Cerebellar cortex (tissue), 1 donor: ENCODE data around the gene FBLN5.
"Not testable (repeated sequence)": the region's sequence is repeated elsewhere in the genome, so short reads cannot be mapped to it uniquely, and the experiment has no call there.

Experiments used
- DNase-seq: peaks from one replicate; pipeline ENCODE4 v3.0.0-alpha.2; 2015; ENCODE audit warnings: low spot score

FBLN5 gene

DNA sequence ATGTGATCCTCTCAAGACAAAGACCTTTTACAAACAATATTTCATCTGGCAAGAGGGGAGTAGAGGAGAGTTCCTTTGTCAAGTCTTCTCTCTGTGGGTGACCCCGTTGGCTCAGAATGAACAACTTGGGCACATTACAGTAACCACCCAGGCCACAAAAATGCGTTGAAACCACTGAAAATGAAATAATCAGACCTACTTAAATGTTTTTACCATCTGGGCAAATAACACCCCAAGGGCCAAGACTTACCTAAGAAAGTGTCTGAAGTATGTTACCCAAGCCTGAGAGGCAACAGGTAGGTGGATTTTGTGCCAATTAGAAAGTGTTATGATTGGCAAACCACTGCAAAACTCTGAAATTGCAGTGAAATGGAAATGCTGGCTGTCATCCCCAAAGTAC lies 81.4 kb downstream of the FBLN5 start:
- DNase-seq, result no peak

DNA sequence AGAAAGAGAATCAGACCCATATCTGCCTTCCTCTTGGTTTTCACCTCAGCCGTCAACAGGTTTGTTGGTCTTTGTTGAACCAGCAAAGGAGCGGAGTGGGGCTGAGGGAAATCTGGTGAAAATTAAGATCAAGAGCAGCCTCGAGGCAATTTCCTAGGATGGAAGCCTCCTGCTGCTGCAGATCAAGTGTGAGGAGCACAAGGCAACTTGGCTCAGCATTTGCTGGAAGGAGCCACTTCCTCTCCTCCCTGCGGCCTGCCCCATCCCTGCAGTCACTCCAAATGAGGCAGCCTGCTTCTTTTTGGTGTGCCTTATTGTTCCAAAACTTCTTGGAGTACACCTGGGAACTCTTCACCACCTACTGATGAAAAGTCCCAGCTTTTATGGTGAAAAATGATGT lies 85.1 kb downstream of the FBLN5 start:
- DNase-seq, result no peak

DNA sequence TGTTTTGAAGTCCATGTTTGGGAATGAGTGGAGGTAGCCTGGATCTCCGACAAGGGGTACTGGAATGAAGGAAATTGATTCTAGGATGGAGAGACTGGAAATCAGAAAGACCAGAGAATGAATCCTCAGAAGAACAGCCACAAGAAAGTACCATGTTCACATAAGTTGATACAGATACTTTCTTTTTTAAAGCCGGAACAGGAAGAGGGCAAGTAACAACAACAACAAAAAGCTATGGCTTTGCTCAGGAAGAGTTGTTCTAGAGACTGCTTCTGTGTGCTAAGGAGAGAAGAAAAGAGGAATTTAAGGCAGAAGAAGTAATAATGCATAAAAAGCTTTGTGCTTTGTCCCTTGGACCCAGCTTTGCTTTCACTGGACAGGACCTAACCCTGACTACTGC lies 86.4 kb downstream of the FBLN5 start:
- DNase-seq, result no peak

DNA sequence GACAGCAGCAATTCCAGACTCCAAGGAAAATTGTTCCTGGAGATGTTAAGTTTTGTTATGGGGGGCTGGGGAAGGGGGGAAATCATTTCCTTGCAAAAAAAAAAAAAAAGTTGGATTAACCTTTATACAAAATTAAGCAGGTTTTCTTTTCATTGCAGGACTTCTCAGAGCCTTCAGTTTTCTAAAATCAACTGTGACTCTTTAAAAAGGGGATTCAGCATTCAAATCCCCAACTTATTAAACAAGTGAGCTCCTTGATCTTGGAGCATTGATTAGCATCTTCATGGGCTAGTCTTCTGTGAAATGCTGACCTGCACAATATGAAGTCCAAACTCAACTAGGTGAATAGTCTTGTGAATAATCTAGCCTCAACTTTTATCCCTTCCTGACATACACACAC lies 87.3 kb downstream of the FBLN5 start:
- DNase-seq, result no peak

DNA sequence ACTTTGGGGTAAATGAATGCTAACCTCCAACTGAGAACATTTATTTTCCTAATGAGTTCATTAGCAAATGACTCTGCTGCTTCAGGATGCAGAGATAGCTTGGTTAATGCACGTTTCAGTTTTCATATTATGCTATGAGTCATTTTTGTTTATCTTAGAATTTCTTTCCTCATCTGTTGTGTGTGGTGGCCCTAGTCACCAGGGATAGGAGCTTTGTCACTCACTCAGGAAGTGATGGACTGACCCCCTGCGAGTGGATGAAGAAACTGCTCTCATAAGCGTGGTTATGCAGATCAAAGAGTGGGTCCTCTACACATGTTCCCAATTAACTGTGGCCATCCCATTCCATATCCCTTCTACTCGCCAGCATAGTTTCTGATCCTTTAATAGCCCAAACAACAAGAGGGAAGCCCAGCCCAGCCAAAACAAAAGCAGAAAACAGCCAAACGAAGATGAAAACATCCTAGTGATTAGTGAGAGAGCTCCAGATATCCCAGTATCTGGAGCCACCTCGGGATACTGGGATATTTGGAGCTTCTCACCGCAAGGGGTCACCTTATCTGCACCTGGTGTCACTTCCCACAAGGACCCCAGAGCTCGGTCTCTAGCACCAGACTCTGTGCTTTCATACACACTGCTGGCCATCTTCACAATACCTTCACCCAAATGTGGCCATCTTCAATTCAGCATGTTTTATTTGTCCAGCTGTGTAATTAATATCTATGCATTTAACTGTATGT lies 88.8 kb downstream of the FBLN5 start:
- no peak for DNase-seq

DNA sequence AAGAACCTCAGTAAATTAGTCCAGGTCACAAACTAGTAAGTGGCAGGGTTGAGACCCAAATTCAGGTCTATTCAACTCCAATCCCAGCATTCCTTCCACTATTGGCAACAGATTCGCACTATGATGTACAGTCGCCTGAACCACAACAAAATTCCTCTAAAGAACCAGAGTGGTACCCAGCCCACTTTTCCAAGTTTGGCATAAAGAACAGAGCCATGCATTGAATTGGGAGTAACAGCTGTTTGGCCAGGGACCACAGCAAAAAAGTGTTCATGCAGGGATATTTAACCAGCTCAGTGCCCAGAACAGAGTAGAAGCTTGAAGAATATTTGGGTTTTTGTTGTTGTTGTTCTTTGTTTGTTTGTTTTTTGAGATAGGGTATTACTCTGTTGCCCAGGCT lies 89.9 kb downstream of the FBLN5 start:
- no peak for DNase-seq

DNA sequence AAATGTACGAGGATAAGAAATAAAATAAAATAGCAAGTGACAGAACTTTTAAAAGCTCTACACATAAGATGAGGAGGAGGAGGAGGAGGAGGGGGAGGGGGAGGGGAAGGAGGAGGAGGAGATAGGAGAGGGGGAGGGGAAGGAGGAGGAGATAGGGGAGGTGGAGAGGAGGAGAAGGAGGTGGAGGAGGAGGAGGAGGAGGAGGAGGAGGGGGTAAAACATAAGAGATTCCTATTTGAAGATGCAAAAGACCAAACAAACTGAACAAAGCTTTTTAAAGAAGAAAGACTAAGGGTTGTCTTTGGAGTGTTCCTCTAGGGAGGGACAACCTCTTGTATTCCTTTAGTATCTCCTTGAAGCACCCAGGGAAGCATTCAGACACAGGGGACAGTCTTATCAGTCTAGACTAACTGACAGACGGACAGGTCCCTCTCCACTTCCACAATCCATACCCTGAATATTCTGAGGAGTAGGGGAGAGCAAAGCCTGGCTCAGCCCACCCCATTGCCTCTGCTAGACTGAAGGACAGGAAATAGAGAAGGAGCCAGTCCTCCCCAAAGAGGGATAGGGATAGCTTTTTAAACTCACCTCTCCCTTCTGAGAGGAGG lies 93.1 kb downstream of the FBLN5 start:
- no peak for DNase-seq

DNA sequence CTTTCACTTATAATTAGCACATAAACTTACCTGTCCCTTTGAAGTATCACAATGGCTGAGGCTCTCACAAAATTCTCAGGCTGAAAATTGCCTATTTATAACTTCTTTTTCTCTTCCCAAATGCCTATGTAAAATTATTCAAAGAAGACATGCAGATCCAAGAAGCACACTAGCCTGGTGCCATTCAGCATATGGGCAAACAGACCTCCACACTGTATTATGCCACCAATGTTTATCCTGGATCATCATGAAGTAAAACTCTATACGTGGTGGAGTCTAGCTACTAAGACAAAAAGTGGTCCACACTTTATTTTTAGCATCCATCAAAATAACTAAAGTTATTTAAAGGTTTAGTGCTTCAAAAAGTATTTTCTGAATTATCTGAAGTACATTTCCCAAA lies 95.9 kb downstream of the FBLN5 start:
- DNase-seq, result no peak

DNA sequence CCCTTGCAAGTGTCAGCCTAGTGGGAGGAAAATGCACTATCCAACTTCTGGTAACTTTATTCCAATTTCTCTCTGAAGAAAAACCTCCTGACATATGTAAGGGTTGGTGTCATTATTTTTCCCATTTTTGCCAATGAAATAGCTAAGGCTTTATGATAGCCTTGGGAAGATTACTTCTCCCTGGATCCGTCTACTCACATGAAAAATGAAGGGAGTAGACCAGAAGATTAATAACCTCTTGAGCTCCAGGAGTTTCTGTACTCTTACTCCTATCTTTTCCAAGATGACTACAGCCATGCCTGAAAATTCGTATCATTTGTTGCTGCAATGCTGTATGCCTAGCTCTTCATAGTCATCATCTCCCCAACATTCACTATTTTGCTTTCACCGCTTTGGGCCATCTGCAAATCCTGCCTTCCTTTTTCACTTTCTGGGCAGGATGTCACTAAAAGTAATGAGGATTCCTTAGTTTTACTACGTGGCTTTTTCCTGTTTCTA lies 98.9 kb downstream of the FBLN5 start:
- no peak for DNase-seq

DNA sequence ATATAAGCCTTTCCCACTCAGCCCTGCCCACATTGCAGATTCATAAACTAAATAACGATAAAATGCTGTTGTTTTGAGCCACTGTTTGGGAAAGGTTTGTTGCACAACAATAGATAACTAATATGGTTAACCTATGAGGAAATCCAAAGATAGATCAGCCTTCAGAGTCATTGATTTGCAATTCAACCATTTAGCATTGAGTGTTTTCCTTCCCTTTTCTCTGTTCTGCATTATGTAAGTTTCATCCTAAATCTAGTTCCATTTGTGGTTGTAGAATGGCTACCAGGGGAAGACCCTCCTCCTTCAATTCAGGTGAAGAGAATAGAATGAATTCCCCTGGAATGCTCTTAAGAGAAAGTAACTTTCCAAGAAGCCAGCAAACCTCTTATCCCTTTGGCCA lies 99.8 kb downstream of the FBLN5 start:
- DNase-seq, result no peak

DNA sequence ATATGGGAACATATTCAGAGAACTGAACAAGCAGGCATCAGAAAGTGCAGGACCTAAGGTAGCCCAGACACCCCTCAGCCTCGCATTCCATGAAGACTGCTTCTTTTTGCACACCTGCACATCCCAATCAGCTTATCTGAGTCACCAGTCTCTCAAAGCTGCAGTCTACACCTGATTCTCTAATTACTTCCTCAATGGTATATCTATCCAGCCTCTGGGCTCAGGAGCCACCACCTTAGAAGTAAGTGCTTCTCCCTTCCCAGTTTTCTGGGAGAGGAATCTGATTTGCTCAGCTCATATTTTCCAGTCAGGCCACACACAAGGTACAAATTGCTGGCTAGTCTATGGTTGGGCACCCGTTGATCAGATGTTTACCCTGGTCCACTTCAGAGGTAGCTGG lies 101.8 kb downstream of the FBLN5 start:
- no peak for DNase-seq

DNA sequence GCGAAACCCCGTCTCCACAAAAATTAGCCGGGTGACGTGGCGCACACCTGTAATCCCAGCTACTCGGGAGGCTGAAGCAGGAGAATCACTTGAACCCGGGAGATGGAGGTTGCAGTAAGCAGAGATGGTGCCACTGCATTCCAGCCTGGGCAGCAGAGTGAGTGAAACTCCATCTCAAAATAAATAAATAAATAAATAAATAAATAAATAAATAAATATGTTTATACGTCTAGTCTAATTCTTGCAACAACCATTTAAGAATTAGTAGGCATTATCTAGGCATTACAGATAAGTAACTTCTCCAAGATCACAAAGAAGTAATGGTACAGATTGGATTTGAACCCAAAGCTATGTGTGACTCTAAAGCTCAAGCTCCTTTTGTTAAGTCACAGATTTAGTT lies 102.4 kb downstream of the FBLN5 start:
- DNase-seq, result not testable (repeated sequence)

DNA sequence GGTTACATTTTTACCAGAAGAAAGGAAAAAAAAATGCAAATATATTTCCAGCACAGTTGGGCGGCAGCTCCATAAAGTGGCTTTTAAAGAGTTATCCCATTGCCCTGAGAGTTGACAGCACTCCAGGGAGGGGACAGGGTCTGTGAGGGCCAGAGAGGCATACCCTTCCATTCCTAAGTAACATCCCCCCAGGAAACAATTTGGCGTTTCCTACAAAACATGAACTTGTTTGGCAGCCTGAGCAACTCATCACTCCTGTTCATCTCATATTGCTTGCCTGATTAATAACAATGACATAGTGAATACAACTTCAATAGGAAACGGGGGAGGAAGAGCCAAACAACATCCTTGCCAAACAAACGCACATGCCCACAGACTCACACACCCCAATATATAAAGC lies 103.5 kb downstream of the FBLN5 start:
- no peak for DNase-seq

DNA sequence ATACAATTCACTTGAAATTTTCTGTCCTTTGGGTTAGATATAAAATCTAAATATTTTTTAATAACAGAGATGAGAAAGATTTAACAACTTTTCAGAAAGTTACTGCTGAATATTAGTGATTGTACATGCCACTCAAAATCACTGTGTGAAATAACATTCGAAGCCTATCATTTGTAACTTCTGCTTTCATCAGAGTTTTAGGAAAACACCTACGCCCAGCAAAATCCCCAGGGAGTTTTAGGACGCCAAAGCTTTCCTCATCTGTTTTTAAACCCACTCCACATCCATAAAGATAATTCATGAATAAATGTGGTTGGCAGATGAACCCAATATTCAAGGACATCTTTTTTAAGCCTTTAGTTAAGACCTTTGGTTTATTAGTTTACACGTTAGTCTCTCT lies 104.1 kb downstream of the FBLN5 start:
- no peak for DNase-seq

DNA sequence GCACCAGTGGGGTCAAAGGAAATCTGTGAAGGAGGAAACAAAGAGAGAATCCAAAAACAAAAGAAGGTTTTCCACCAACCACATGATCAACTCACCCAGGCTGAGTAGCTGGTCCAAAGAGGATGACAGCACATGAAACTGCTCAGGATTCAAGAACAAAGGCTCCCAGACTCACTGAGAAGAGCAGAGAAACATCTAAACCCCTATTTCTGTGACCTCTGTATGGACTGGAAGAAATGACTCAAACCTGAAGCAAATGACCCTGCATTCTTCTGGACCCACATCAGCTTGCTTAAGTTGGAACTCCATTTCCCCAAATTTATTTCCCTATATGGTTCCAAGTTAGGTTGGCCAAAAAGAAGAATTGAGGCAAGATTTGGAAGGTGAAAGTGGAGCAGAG lies 106.4 kb downstream of the FBLN5 start:
- no peak for DNase-seq

DNA sequence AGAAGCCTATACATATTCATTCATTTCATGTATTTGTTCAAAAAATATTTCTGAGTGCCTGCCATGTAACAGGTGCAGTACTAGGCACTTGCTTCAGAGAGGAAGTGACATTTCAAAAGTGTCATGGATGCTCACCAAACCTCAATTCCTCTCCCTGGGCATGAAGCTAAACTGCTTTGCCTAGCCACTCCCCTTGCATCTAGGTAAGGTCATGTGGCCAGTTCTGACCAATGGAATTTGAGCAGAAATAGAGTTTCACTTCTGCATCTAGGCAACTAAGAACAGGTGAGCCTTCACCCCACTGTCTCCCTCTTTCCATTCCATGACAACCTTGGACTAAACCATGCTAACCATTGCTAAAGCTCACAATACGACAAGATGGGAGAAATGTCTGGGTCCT lies 107.7 kb downstream of the FBLN5 start:
- no peak for DNase-seq

DNA sequence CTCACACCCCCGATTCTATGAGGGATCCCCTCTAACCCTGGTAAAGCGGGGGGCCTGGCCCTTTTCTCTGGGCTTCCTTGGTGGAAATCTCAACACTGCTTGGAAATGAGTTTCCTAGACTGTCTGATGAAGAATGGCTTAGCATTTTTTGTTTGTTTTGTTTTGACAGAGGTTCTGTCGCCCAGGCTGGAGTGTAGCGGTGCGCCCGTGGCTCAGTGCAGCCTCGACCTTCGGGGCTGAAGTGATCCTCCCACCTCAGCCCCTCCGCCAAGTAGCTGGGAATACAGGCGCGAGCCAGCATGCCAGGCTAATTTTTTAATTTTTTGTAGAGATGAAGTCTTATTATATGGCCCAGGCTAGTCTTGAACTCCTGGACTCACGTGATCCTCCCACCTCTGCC lies 110.4 kb downstream of the FBLN5 start:
- no peak for DNase-seq

DNA sequence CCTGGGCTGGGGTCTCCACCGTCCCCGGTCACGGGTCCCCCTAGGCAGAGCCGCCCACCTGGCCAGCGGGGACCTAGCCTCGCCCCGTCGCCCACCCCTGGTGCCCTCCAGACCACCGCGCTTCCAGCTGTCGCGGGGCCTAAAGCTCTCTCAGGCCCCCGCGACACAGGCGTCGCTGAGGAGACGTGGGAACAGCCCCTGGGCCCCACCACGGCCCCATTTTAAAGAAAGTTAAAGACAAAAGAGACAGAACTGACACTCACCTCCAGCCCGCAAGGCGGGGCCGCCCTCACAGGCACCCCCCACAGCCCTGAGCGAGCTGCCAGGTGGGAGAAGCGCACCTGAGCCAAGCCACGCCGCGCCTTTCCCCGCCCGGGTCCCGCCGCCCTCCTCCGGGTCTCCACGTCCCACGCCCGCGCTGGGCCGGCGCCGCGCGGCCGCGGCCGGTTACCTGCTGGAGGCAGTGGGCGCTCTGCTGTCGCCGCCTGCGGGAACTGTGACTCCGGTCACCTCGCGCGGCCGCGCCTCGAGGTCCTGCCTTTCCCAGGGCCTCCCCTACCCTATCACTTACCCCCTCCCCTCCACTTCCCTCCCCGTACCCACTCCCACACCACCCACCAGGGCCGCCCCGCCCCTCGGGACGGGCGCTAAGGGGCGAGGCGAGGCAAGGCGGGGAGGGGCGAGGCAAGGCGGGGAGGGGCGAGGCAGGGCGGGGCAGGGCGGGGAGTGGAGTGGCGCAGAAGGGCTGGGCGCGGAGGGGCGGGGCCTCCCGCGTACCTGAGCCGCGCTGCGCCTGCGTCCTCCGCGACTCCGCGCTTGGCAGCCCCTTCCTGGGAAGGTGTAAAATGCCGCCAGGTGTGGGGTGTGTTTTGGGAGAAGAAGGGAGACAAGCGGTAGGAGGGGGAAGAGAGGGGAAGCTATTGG lies 111.3 kb downstream of the FBLN5 start:
- DNase-seq, result no peak

DNA sequence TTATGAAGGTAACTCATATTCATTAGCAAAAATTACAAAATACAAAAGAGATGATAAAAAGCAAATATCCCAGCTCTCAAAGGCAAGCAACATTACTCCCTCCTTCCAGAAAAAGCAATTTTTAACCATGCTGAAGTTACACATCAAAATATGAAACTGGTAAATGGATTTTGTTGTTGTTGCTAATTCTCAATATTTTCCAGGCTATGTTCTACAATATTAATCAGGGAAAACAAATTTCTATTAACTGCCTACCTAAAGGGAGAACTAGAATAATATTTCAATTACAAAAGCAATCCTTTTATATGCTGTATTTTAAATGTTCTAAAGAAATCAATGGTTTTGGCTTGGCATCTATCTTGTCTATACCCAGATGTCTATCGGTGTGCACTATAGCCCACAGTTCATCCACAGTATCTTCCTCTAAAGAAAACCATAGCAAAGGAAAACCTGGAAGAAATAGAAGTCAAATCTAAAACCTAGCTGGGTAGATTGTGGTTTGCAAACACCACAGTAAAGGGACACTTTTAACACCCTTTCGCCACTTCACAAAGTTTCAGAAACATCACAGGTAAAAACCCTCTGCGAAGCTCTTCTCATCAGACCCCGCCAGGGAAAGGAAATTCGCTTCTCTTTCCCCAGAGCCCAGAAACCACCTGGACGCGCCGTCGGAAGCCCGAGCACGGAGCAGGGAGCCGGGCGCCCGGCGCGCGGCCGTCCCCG lies 112.1 kb downstream of the FBLN5 start:
- no peak for DNase-seq

DNA sequence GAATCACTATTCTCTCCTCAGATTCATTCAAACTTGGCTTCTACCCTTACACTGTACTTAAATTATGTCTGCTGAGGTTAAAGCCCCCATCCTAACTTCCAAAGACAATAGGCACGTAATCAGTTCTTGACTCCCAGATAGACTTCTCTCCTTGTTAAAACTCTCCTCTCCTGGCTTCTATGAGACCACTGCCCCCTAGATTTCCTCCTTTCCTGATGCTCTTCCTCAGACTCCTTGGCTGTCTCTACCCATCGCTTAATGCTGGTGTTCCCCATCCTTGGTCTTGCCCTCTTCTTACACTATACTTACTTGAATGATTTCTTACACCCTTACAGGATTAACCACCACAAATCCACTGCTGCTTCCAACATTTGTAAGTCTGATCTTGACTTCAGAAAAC lies 112.9 kb downstream of the FBLN5 start:
- DNase-seq, result no peak

DNA sequence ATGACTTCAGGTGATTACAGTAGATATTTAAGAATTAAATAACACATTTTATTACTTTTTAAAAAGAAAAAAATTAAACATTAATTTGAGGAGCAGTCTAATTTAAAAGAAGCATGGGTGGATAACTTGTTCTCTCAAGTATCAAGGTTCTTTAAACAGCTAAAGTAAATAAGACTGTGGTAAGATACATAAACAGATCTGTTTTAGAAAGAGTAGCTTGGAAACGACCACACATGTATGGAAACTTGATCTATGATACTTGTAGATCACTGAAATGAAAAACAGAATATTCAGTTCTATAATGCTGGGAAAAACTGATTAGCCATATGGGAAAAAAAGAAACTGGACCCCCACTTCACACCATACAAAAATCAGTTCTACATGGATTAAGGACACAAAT lies 116.2 kb downstream of the FBLN5 start:
- no peak for DNase-seq

DNA sequence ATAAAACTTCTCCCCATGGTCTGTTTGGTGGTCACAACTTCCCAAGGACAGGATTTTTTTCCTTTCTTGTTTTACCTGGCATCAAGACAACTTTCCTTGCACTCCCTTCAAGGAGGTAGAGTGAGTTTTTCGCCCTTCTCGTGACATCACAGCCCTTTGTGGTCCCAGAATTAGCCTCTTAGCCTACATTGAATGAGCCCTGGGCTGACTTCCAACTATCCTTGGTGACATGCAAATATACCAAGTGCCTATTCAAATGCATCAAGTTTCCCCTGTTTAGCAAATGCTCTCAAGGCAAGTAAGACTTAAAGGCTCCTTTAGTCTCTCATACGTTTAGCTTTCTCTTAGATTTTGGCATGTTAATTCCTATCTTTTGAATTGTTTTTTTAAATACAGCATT lies 116.7 kb downstream of the FBLN5 start:
- no peak for DNase-seq
